HepG2 (cell line): ENCODE results near the gene NIN.
"Not testable (repeated sequence)": the region's sequence is repeated elsewhere in the genome, so short reads cannot be mapped to it uniquely, and the experiment has no call there.

Experiments
- NFKB2 ChIP-seq: sonication (generic); formaldehyde crosslinking; IDR thresholded peaks from 2 replicates; pipeline ENCODE4 v1.4.0; 2020; ENCODE audit warnings: missing genetic modification reagents, borderline replicate concordance
- NR1H2 ChIP-seq: sonication (generic); formaldehyde crosslinking; IDR thresholded peaks from 2 replicates; pipeline ENCODE4 v1.8.1; 2022; ENCODE audit warnings: low read depth, missing genetic modification reagents, borderline replicate concordance
- POLR2A ChIP-seq, 2 experiments: IDR thresholded peaks; 2 replicates each; pipeline ENCODE4 v1.6.1; 2011; ENCODE audit warnings: low read depth in 2 of 2, low read length in 2 of 2, mild to moderate bottlenecking in 1 of 2, moderate library complexity in 1 of 2; ENCODE audit not compliant: insufficient read depth in 1 of 2

DNA sequence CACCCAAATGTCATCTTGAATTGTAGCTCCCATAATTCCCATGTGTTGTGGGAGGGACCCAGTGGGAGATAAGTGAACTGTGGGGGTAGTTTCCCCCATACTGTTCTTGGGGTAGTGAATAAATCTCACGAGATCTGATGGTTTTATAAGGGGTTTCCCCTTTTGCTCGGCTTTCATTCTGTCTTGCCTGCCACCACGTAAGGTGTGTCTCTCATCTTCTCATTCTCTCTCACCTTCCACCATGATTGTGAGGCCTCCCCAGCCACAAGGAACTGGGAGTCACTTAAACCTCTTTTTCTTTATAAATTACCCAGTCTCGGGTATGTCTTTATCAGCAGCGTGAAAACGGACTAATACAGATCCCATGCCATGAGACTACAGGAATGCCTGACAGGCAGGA, 11.7 kb downstream of the NIN start:
- TF ChIP-seq NFKB2 (CRISPR knock-in tag); POLR2A (IDR thresholded peaks at IDR 0.05; ENCODE audit: insufficient read depth in 1 of 2, low read depth in 2 of 2, low read length in 2 of 2); NR1H2: not testable (repeated sequence)
